ENCODE data around the gene ZNF616.

The ZNF616 gene

GRCh38 chr19:52171321-52172169, 31.8 kb upstream of the ZNF616 start, which contains the start of gene ZNF836:
ZNF836 (minus strand) TSS chr19:52171621; CDS start chr19:52168072, 3,549 bp downstream.
- DNase-seq (ENCODE audit: extremely low spot score): peak; percentile 93
- no peak for TF ChIP-seq CTCF (IDR thresholded peaks at IDR 0.05; ENCODE audit: control extremely low read depth, extremely low read depth, low read depth, missing control alignments)
- CTCF ChIA-PET: no interaction called here
- POLR2A ChIA-PET: interaction anchor here (0.6 kb wide), 1 partner anchor 767 kb away, joined by 4 read pairs; no protein-coding TSS in a partner anchor

GRCh38 chr19:52170863-52171320, 31.2 kb upstream of the ZNF616 start:
- POLR2A ChIA-PET: no interaction called here
- CTCF ChIA-PET: no interaction called here
- DNase-seq (ENCODE audit: extremely low spot score): no peak
- TF ChIP-seq CTCF (IDR thresholded peaks at IDR 0.05; ENCODE audit: control extremely low read depth, extremely low read depth, low read depth, missing control alignments): no peak

GRCh38 chr19:52170304-52170703, 30.6 kb upstream of the ZNF616 start:
- DNase-seq (ENCODE audit: extremely low spot score): no peak
- CTCF ChIA-PET: no interaction called here
- POLR2A ChIA-PET: no interaction called here
- TF ChIP-seq CTCF (IDR thresholded peaks at IDR 0.05; ENCODE audit: control extremely low read depth, extremely low read depth, low read depth, missing control alignments): no peak

- POLR2A ChIA-PET: no interaction called here
- no peak for DNase-seq (ENCODE audit: extremely low spot score)
- no peak for TF ChIP-seq CTCF (IDR thresholded peaks at IDR 0.05; ENCODE audit: control extremely low read depth, extremely low read depth, low read depth, missing control alignments)
- CTCF ChIA-PET: no interaction called here
These were observed 16.0 kb upstream of the ZNF616 start for GRCh38 chr19:52155596-52156359.

- DNase-seq (ENCODE audit: extremely low spot score): no peak
- TF ChIP-seq CTCF (IDR thresholded peaks at IDR 0.05; ENCODE audit: control extremely low read depth, extremely low read depth, low read depth, missing control alignments): no peak
- ChIA-PET POLR2A (no interaction called here), CTCF (no interaction called here)
These were observed 8.5 kb upstream of the ZNF616 start for GRCh38 chr19:52148256-52148655.

GRCh38 chr19:52142001-52142595, 2.4 kb upstream of the ZNF616 start:
- no peak for DNase-seq (ENCODE audit: extremely low spot score)
- POLR2A ChIA-PET: no interaction called here
- TF ChIP-seq CTCF (IDR thresholded peaks at IDR 0.05; ENCODE audit: control extremely low read depth, extremely low read depth, low read depth, missing control alignments): no peak
- CTCF ChIA-PET: interaction anchor here (1.0 kb wide), 1 partner anchor 47 kb away, joined by 3 read pairs; the partner anchor contains the start of gene PPP2R1A

Data from GM10248 (cell line).